H7 (cell line): ENCODE results near the gene EHD2. TPM values are rescaled to one million over a fixed set of nuclear protein-coding genes. Genes with fewer than 3 reads are reported as not detected.
"Not testable (repeated sequence)": the region's sequence is repeated elsewhere in the genome, so short reads cannot be mapped to it uniquely, and the experiment has no call there.

Experiments used
- DNase-seq: peaks from one replicate; pipeline ENCODE4 v3.0.0; 2012
- H3K27me3 ChIP-seq: 2 replicates; pipeline ENCODE4 v1.6.0; 2011; ENCODE audit warnings: mild to moderate bottlenecking, low read length; ENCODE audit not compliant: control insufficient read depth, insufficient read depth
- H3K36me3 ChIP-seq: replicated peaks from 2 replicates; pipeline ENCODE4 v1.5.1; 2011; ENCODE audit warnings: low read length; ENCODE audit not compliant: control insufficient read depth, insufficient read depth
- H3K4me3 ChIP-seq: 2 replicates; pipeline ENCODE4 v1.5.1; 2011; ENCODE audit warnings: low read depth, mild to moderate bottlenecking, control low read depth, low read length, moderate library complexity; ENCODE audit not compliant: insufficient read depth
- total RNA-seq: library from RNA; depleted of rRNA; stranded (reverse); fragments of >200 nt; shearing (Covaris generic); gene quantifications from 2 replicates; pipeline ENCODE4 v1.2.3, GENCODE V29; 2014; rRNA removed

The EHD2 gene, protein sequence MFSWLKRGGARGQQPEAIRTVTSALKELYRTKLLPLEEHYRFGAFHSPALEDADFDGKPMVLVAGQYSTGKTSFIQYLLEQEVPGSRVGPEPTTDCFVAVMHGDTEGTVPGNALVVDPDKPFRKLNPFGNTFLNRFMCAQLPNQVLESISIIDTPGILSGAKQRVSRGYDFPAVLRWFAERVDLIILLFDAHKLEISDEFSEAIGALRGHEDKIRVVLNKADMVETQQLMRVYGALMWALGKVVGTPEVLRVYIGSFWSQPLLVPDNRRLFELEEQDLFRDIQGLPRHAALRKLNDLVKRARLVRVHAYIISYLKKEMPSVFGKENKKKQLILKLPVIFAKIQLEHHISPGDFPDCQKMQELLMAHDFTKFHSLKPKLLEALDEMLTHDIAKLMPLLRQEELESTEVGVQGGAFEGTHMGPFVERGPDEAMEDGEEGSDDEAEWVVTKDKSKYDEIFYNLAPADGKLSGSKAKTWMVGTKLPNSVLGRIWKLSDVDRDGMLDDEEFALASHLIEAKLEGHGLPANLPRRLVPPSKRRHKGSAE
- 6.2 and 7.5 TPM in 2 replicates for total RNA-seq

DNA sequence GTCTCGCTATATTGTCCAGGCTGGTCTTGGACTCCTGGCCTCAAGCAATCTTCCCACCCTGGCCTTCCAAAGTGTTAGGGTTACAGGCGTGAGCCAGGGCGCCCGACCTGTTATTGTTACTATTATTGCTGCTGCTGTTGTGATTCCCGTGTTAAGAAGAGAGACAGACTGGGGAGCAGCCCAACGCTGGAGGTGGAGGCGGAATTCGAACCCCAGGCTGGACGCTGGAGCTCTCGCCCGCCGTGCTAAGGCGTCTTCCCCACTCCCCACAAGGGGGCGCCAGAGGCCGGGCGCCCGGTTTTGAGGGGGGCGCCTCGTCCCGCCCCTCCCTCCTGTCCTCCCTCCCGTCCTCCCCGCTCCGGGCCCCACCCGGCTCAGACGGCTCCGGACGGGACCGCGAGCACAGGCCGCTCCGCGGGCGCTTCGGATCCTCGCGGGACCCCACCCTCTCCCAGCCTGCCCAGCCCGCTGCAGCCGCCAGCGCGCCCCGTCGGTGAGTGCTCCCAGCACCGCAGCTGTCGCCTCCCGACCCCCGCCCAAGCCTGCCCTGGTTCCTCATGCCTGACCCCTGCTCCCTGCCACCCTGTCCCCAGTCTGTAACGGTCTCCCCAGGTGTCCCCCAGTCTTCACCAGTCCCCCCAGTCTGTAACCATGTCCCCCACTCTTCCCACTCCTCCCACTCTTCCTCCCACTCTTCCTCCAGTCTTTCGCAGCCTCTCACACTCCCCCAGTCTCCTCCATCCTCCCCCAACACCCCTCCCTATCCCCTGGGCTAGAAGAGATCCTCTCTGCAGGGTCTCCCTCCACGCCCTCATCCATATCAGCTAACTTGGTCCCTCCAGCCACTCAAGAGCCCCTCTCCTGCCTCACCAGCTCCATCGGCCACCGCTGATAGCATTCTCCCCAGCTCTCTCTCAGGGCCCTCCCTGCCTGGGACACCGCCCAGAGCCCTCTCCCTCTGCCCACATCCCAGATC is at the start of gene EHD2:
TSS of gene EHD2 (plus strand) at position 377 of the 976 bp plus-strand sequence. CDS start 3,191 bp downstream, outside the sequence.
- DNase-seq: peak; percentile 97
- Histone ChIP-seq H3K4me3 (peak within 1 kb of the TSS; percentile 70), H3K27me3 (no peaks in the 10 kb centered on the region), H3K36me3 (no peaks in the 10 kb centered on the region)

- no peaks in the 10 kb centered on the region; the same call in none of the 2 replicates for H3K36me3 ChIP-seq
- no peak for DNase-seq
- no peaks in the 10 kb centered on the region for H3K27me3 ChIP-seq
- no peak overlapping the region for H3K4me3 ChIP-seq
These were observed 49.7 kb upstream of the EHD2 start for GRCh38 chr19:47663435-47663910.

DNA sequence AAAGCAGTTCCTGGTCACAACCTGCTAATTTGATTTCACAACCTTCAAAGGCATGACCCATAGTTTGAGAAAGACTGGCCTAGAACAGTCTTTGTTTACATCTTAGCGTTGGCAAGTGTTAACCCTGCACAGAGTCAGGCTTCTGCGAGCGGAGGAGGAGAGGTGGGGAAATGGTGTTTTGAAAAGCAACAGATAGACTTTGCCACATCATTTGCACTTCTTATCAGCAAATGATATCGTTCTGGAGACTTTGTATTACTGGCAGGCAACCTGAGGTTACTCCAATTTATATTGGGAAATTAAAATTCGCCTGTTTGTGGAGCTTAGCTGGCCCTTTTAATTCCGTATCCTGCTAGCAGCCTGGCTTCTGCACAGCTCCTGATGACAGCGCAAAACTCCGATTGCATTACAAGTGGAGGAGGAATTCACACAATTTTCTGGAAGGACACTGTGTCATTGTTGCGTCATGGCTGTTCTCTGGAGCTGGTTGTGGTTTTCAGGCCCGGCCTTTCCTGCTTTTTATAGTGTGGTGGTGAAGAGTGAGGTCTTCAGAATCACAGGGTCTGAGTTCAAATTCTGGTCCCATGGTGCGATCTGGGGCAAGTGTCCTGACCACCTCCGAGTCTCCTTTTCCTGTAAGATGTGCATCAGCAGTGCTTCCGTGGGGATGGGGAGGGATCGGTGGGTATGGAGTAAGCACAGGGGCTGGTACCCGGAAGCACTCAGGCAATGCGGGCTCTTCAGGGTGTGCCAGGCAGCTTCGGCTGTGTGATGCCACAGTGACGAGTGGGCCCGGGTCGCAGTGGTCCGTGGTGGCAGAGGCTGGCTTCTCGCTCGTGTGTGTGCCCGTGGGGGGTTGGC is 49.1 kb upstream of the EHD2 start:
- no peak for DNase-seq
- Histone ChIP-seq H3K4me3 (no peak overlapping the region), H3K27me3 (no peaks in the 10 kb centered on the region), H3K36me3 (no peaks in the 10 kb centered on the region; the same call in none of the 2 replicates)

GRCh38 chr19:47668556-47668955 is 44.7 kb upstream of the EHD2 start:
- not testable (repeated sequence) for H3K27me3 ChIP-seq, DNase-seq, H3K36me3 ChIP-seq, H3K4me3 ChIP-seq

DNA sequence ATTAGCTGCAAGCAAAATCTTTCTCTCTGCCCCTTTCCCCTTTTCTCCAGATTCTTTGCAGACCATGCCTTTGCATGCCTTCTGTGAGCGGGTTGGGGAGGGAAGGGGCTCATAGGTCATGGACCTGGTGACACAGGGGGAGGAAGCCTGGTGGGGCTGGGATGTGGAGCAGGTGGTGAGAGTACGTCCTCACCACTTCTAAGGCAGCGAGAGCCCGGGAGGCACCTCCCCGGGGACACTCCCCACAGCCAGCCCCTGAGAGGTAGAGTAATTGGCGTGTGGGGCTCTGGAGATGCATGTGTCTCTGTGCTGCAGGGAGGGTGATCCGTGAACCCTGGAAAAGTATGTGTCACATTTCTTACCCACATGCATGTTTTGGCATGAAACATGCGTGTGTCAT is 42.5 kb upstream of the EHD2 start:
- no peak overlapping the region for H3K4me3 ChIP-seq
- no peak for DNase-seq
- H3K27me3 ChIP-seq: no peaks in the 10 kb centered on the region
- H3K36me3 ChIP-seq: peaks cover 7% of the 10 kb centered on the region

DNA sequence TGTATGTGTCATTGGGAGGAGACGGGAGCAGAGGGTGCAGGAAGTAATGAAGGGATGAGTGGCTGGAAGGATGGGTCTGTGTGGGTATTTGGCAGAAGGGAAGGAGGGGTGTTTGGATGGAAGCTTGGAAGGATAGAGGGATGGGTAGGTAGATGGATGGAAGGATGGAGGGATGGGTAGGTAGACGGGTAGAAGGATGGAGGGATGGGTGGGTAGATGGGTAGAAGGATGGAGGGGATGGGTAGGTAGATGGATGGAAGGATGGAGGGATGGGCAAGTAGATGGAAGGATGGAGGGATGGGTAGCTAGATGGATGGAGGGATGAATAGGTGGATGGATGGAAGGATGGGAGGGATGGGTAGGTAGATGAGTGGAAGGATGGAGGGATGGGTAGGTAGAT is 41.7 kb upstream of the EHD2 start:
- H3K27me3 ChIP-seq: no peaks in the 10 kb centered on the region
- DNase-seq: no peak
- no peak overlapping the region for H3K4me3 ChIP-seq
- peaks cover 9% of the 10 kb centered on the region for H3K36me3 ChIP-seq

- no peaks in the 10 kb centered on the region for H3K27me3 ChIP-seq
- no peak overlapping the region for H3K4me3 ChIP-seq
- DNase-seq: peak; percentile 39
- peaks cover 9% of the 10 kb centered on the region for H3K36me3 ChIP-seq
These were observed 39.8 kb upstream of the EHD2 start for GRCh38 chr19:47673426-47673825.

- Histone ChIP-seq H3K27me3 (no peaks in the 10 kb centered on the region), H3K36me3 (peaks cover 9% of the 10 kb centered on the region), H3K4me3 (no peak overlapping the region)
- no peak for DNase-seq
These were observed 38.7 kb upstream of the EHD2 start for GRCh38 chr19:47674548-47674947.

- H3K36me3 ChIP-seq: peaks cover 9% of the 10 kb centered on the region
- no peaks in the 10 kb centered on the region for H3K27me3 ChIP-seq
- peak; percentile 37 for DNase-seq
- H3K4me3 ChIP-seq: no peak overlapping the region
These were observed 38.0 kb upstream of the EHD2 start for GRCh38 chr19:47675271-47675670.

- H3K27me3 ChIP-seq: no peaks in the 10 kb centered on the region
- H3K4me3 ChIP-seq: no peak overlapping the region
- peak; percentile 48 for DNase-seq
- H3K36me3 ChIP-seq: peaks cover 10% of the 10 kb centered on the region
These were observed 37.4 kb upstream of the EHD2 start for GRCh38 chr19:47675859-47676258.

GRCh38 chr19:47676811-47677210 is 36.4 kb upstream of the EHD2 start:
- no peaks in the 10 kb centered on the region for H3K27me3 ChIP-seq
- H3K4me3 ChIP-seq: no peak overlapping the region
- DNase-seq: no peak
- peaks cover 10% of the 10 kb centered on the region for H3K36me3 ChIP-seq

- peak; percentile 54 for DNase-seq
- Histone ChIP-seq H3K4me3 (no peak overlapping the region), H3K36me3 (peaks cover 8% of the 10 kb centered on the region), H3K27me3 (no peaks in the 10 kb centered on the region)
These were observed 33.8 kb upstream of the EHD2 start for GRCh38 chr19:47679251-47679900.
